H9 (cell line): ENCODE measurements around the gene RRBP1. TPM values are rescaled to one million over a fixed set of nuclear protein-coding genes. Genes with fewer than 3 reads are reported as not detected.
A peak's percentile ranks its signal among the peaks of the same experiment; 100 is the strongest.

Experiments
- DNase-seq: peaks from one replicate; pipeline ENCODE4 v3.0.0-alpha.2; 2017
- H2AFZ ChIP-seq: one replicate; pipeline ENCODE4 v1.6.1; 2013; ENCODE audit warnings: mild to moderate bottlenecking, low read length, control low read depth, moderate library complexity
- H2AK5ac ChIP-seq: 2 replicates; pipeline ENCODE4 v1.6.1; 2013; ENCODE audit warnings: low read length, control low read depth, mixed read lengths; ENCODE audit not compliant: insufficient read length
- H2BK120ac ChIP-seq: one replicate; pipeline ENCODE4 v1.6.1; 2013; ENCODE audit warnings: low read depth, mild to moderate bottlenecking, low read length, control low read depth, inconsistent platforms; ENCODE audit not compliant: poor library complexity, severe bottlenecking
- H2BK12ac ChIP-seq: 2 replicates; pipeline ENCODE4 v1.6.1; 2013; ENCODE audit warnings: low read length, control low read depth, mixed read lengths, low read depth; ENCODE audit not compliant: insufficient read length
- H2BK15ac ChIP-seq: 2 replicates; pipeline ENCODE4 v1.6.1; 2013; ENCODE audit warnings: low read depth, low read length, control low read depth
- H2BK20ac ChIP-seq: one replicate; pipeline ENCODE4 v1.6.1; 2013; ENCODE audit warnings: low read depth, mild to moderate bottlenecking, low read length, control low read depth, inconsistent platforms; ENCODE audit not compliant: poor library complexity, severe bottlenecking
- H2BK5ac ChIP-seq: 2 replicates; pipeline ENCODE4 v1.6.1; 2013; ENCODE audit warnings: low read length, control low read depth, mixed read lengths; ENCODE audit not compliant: insufficient read length
- H3K14ac ChIP-seq: 2 replicates; pipeline ENCODE4 v1.6.1; 2013; ENCODE audit warnings: low read length, control low read depth; ENCODE audit not compliant: insufficient read depth
- H3K18ac ChIP-seq: 2 replicates; pipeline ENCODE4 v1.6.1; 2013; ENCODE audit warnings: low read depth, mild to moderate bottlenecking, mixed read lengths, low read length, control low read depth; ENCODE audit not compliant: insufficient read length
- H3K23ac ChIP-seq: 2 replicates; pipeline ENCODE4 v1.6.1; 2013; ENCODE audit warnings: low read length, control low read depth, mixed read lengths, low read depth; ENCODE audit not compliant: insufficient read length
- H3K23me2 ChIP-seq: 2 replicates; pipeline ENCODE4 v1.6.1; 2013; ENCODE audit warnings: low read depth, mild to moderate bottlenecking, mixed read lengths, low read length, control low read depth; ENCODE audit not compliant: insufficient read length, poor library complexity, severe bottlenecking
- H3K27ac ChIP-seq: 2 replicates; pipeline ENCODE4 v1.5.1; 2013; ENCODE audit warnings: low read length, control low read depth, mixed read lengths, low read depth; ENCODE audit not compliant: insufficient read length
- H3K27me3 ChIP-seq: 2 replicates; pipeline ENCODE4 v1.6.1; 2013; ENCODE audit warnings: low read length, control low read depth, inconsistent platforms; ENCODE audit not compliant: insufficient read depth
- H3K4ac ChIP-seq: 2 replicates; pipeline ENCODE4 v1.6.1; 2013; ENCODE audit warnings: low read depth, mild to moderate bottlenecking, control low read depth, inconsistent platforms, low read length, moderate library complexity
- H3K4me1 ChIP-seq: 2 replicates; pipeline ENCODE4 v1.6.1; 2013; ENCODE audit warnings: low read length, control low read depth, inconsistent platforms; ENCODE audit not compliant: insufficient read depth
- H3K4me2 ChIP-seq: 2 replicates; pipeline ENCODE4 v1.6.1; 2013; ENCODE audit warnings: low read length, control low read depth, mixed read lengths; ENCODE audit not compliant: insufficient read length, insufficient read depth
- H3K56ac ChIP-seq: 2 replicates; pipeline ENCODE4 v1.6.1; 2013; ENCODE audit warnings: low read depth, mild to moderate bottlenecking, mixed read lengths, low read length, control low read depth; ENCODE audit not compliant: insufficient read length
- H3K79me1 ChIP-seq: 2 replicates; pipeline ENCODE4 v1.6.1; 2013; ENCODE audit warnings: low read depth, mild to moderate bottlenecking, moderate library complexity, low read length, control low read depth, inconsistent platforms; ENCODE audit not compliant: insufficient read depth, poor library complexity, severe bottlenecking
- H3K79me2 ChIP-seq: 2 replicates; pipeline ENCODE4 v1.6.1; 2013; ENCODE audit warnings: low read length, control low read depth, inconsistent platforms; ENCODE audit not compliant: insufficient read depth
- H3K9ac ChIP-seq: 2 replicates; pipeline ENCODE4 v1.6.1; 2013; ENCODE audit warnings: low read length, control low read depth, mixed read lengths; ENCODE audit not compliant: insufficient read length; ENCODE audit errors: extremely low read depth
- H3K9me3 ChIP-seq: one replicate; pipeline ENCODE4 v1.6.1; 2013; ENCODE audit warnings: low read depth, low read length, inconsistent platforms; ENCODE audit not compliant: control insufficient read depth
- H3T11ph ChIP-seq: one replicate; pipeline ENCODE4 v1.6.1; 2013; ENCODE audit warnings: mild to moderate bottlenecking, low read length, control low read depth, inconsistent platforms
- H4K20me1 ChIP-seq: one replicate; pipeline ENCODE4 v1.6.1; 2013; ENCODE audit not compliant: control insufficient read depth, insufficient read length, insufficient read depth
- H4K5ac ChIP-seq: 2 replicates; pipeline ENCODE4 v1.6.1; 2013; ENCODE audit warnings: low read depth, mild to moderate bottlenecking, mixed read lengths, low read length, control low read depth; ENCODE audit not compliant: insufficient read length
- H4K8ac ChIP-seq: replicated peaks from 2 replicates; pipeline ENCODE4 v1.6.1; 2013; ENCODE audit warnings: low read length, control low read depth, mixed read lengths, low read depth; ENCODE audit not compliant: insufficient read length
- H4K91ac ChIP-seq: 2 replicates; pipeline ENCODE4 v1.6.1; 2013; ENCODE audit warnings: low read depth, mild to moderate bottlenecking, moderate library complexity, mixed read lengths, low read length, control low read depth; ENCODE audit not compliant: insufficient read length
- H3K27ac Mint-ChIP-seq, 3 experiments: 2 replicates in 2 of 3; 3 replicates in 1 of 3; pipeline ENCODE4 v1.8.0; 2020 to 2021; ENCODE audit warnings: mixed read lengths in 3 of 3, mild to moderate bottlenecking in 1 of 3, moderate library complexity in 1 of 3
- H3K27me3 Mint-ChIP-seq: 2 replicates; pipeline ENCODE4 v1.8.0; 2021; ENCODE audit warnings: low read depth, mild to moderate bottlenecking, moderate library complexity, mixed read lengths
- H3K36me3 Mint-ChIP-seq, 3 experiments: 2 replicates in 2 of 3; 3 replicates in 1 of 3; pipeline ENCODE4 v1.8.0; 2020 to 2021; ENCODE audit warnings: low read depth in 3 of 3, mixed read lengths in 3 of 3; ENCODE audit not compliant: insufficient read depth in 1 of 3
- H3K4me1 Mint-ChIP-seq, 2 experiments: 2 replicates each; pipeline ENCODE4 v1.8.0; 2020; ENCODE audit warnings: mixed read lengths in 2 of 2
- H3K4me3 Mint-ChIP-seq, 2 experiments: 2 replicates in 1 of 2; 3 replicates in 1 of 2; pipeline ENCODE4 v1.8.0; 2020 to 2021; ENCODE audit warnings: mild to moderate bottlenecking in 2 of 2, mixed read lengths in 2 of 2, moderate library complexity in 1 of 2
- H3K9me3 Mint-ChIP-seq, 2 experiments: 2 replicates in 1 of 2; 3 replicates in 1 of 2; pipeline ENCODE4 v1.8.0; 2020; ENCODE audit warnings: mild to moderate bottlenecking in 2 of 2, mixed read lengths in 2 of 2, moderate library complexity in 1 of 2
- CTCF ChIP-seq: fragments of 200-600 bp; sonication (generic); conservative IDR thresholded peaks from 3 replicates; pipeline ENCODE4 v1.8.0; 2021; ENCODE audit warnings: antibody characterized with exemption, mild to moderate bottlenecking
- WGBS: extraction: QIAGEN DNeasy Blood & Tissue Kit; methylation state at CpG from one replicate; pipeline ENCODE4 v1.1.7; 2013; ENCODE audit warnings: missing lambda C conversion rate, low lambda C conversion rate, mixed read lengths; ENCODE audit not compliant: insufficient read length; ENCODE audit errors: extremely low coverage; 5-methylcytosine and 5-hydroxymethylcytosine counted together
- total RNA-seq: library from RNA; stranded (reverse); gene quantifications from 2 replicates; pipeline ENCODE4 v1.2.1, GENCODE V29; 2021

Gene RRBP1
- total RNA-seq, 1 experiment from 2014 or later: 97.8 TPM

- no peak overlapping the region for H3K27ac ChIP-seq
These were observed 94.2 kb downstream of the RRBP1 start for GRCh38 chr20:17587824-17588223.

More at GRCh38 chr20:17587824-17588223, 94.2 kb downstream of the RRBP1 start:
- Histone ChIP-seq H2BK5ac (no peak overlapping the region), H3K18ac (no peak overlapping the region), H2BK12ac (no peak overlapping the region), H4K20me1 (no peaks in the 10 kb centered on the region), H3K9ac (no peak overlapping the region), H3K9me3 (no peaks in the 10 kb centered on the region), H3K4me2 (no peak overlapping the region), H2AFZ (no peak overlapping the region), H3K4ac (no peak overlapping the region), H3K14ac (no peak overlapping the region), H3K23me2 (no peaks in the 10 kb centered on the region), H2BK120ac (no peak overlapping the region), H2AK5ac (no peak overlapping the region), H2BK15ac (no peak overlapping the region), H3K27me3 (no peaks in the 10 kb centered on the region), H4K8ac (no peak overlapping the region), H3K4me1 (no peaks in the 10 kb centered on the region), H3K79me2 (peaks cover 11% of the 10 kb centered on the region; the same call in 1 of the 2 replicates), H3K56ac (no peak overlapping the region), H2BK20ac (no peak overlapping the region), H4K91ac (no peak overlapping the region), H4K5ac (no peak overlapping the region), H3T11ph (no peak overlapping the region), H3K23ac (no peak overlapping the region), H3K79me1 (peaks cover 8% of the 10 kb centered on the region)
- H3K4me3 Mint-ChIP-seq: no peak overlapping the region
- no peak for DNase-seq
- peak overlapping the region in 1 of 3 experiments; percentile 18; a peak in 1 of 7 replicates for H3K27ac Mint-ChIP-seq
- H3K9me3 Mint-ChIP-seq: no peaks in the 10 kb centered on the region
- peaks cover 0 to 9% (median 4%) of the 10 kb centered on the region in 3 experiments; a peak in 5 of 7 replicates for H3K36me3 Mint-ChIP-seq
- no peak for TF ChIP-seq CTCF
- WGBS: no CpG with 5 or more reads among the region's 3 CpGs
- H3K4me1 Mint-ChIP-seq: peaks cover 18 to 20% of the 10 kb centered on the region in 2 experiments
- H3K27me3 Mint-ChIP-seq: no peaks in the 10 kb centered on the region
